ENCODE measurements around the gene JHY. TPM values are rescaled to one million over a fixed set of nuclear protein-coding genes. Genes with fewer than 3 reads are reported as not detected.

The JHY gene
- total RNA-seq, 1 experiment from 2014 or later, result 2.2 TPM

Other genes with a start within 250 kb of the JHY start
- under 0.01 and 0.03 TPM in 2 replicates for gene UBASH3B, start 227.0 kb upstream of the JHY start, total RNA-seq (2014; rRNA removed; shearing (Covaris generic))
- 0.06 and 0.27 TPM in 2 replicates for gene CRTAM, start 44.3 kb upstream of the JHY start, total RNA-seq (2014; rRNA removed; shearing (Covaris generic))
- gene BSX, start 99.1 kb downstream of the JHY start, total RNA-seq (2014; rRNA removed; shearing (Covaris generic)), result not detected in 2 replicates
- 3,732 and 4,213 TPM in 2 replicates for gene HSPA8, start 179.4 kb downstream of the JHY start, total RNA-seq (2014; rRNA removed; shearing (Covaris generic))

All from Daoy (cell line).